HPDE6-E6E7 (cell line): ENCODE measurements around the gene VPS37D.
"Not testable (repeated sequence)": the region's sequence is repeated elsewhere in the genome, so short reads cannot be mapped to it uniquely, and the experiment has no call there.

Source experiments
- DNase-seq: peaks from one replicate; pipeline ENCODE4 v3.0.0; 2011; ENCODE audit warnings: missing footprints; ENCODE audit errors: extremely low spot score

VPS37D gene

DNA sequence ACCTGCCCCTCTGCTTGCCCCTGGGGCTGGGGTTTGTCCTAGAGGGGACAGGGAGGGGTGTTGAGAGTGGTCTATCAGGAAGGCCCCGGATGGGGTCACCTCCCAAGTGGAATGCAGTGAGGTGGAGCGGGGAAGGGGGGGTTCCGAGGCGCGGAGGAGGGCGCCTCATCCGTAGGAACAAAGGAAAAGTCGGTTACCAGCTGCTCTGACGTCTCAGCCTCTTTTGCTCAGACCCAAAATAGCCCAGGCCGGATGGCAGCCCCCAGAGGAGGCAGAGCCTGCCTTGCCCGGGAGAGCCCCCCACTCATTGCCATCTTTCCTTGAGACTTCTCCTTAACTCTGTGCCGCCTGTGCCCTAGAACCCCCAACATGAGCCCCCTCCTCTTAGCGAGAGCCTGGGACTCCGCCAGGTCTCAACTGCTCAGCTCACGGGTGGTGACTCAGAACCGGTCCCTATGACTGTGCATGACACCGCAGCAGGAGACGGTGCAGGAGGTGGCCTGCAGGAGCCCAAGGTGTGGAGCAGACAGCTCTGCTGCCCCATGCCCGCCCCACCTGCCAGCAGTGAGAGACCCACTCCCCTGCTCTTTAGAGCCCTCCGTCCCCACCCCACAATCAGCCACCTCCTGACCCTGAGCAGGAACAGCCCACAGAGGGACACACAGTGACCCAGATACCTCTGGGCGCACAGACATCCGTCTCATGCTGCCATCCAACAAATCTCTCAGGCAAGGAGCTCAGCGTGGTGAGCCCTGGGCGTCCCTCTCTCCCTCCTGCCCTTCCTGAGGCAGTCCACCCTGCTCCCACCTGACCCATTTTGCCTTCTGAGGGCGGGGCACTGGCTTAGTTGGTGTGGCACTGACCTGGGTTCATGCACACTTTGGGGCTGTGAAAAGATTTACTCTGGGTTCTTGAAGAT is 38.8 kb downstream of the VPS37D start:
- peak; percentile 69 for DNase-seq

DNA sequence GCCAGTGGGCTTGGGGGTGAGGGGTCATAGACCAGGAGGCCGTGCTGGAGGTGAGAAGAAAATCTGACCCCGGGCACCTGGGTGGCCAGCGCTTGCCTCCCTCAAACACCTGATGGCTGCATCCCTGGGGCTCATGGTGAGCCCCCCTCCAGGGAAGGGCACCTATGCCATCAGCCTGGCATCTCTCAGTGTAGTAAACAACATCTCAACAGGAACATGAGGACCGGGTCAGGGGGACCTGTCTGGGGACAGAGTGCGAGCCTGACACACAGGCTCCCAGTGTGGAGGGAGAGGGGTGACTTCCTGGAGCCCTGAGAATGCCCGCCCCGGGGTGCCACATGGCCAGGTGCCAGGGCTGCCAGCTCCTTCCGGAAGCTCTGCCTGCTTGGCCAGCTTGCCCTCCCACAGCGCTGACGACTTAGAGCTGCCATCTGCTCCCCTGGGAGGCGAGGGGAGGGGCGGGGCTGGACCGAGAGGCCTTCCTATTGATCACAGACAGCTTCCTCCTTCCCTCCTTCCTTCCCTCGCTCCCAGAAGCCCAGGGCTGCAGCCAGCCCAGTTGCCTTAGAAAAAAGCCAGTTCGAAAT is 39.5 kb downstream of the VPS37D start:
- peak; percentile 38 for DNase-seq

DNA sequence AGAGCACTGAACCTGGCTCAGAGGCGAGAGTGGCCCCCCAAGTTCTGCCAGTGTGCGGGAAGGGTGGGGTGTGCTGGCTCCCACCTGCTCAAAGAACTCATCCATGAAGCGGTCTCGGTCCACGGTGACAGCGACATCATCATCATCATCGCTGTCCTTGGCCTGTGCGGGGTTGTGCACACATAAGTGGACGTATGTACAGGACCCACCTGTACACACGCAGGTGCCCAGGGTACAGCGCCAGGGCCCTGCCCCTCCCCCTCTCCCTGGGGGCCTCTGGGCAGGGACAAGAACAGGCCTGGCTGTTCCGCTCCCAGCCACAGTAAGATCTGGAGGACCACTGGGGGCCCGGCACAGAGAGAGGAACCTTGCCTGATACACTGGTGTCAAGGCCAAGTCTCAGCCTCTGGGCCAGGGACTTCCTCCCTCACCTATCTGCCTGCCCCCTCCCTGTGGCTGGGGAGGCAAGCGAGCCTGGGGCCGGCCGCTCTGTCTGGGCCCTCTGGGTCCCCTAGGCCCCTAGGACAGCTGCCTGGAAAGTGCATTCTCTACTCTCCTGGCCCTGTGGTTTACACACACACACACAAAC is 41.4 kb downstream of the VPS37D start:
- DNase-seq: no peak

DNA sequence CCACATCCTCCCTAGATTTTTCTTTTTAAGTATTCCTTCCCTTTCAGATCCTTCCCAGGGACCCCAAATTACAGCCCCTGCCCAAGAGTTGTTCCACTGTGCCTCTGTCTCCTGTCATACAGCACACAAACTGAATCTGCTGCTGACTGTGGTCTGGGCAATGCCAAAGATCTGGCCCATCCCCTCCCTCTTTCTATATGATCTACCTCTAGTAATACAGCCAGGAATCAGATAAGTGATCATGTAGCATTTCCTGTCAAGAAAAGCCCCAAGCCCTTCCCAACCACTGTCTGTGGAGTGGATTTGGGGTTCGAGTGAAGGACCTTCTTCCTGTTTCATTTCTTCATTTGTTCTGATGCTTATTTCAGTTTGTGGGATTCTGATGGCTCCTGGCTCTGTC is 45.1 kb downstream of the VPS37D start:
- no peak for DNase-seq

DNA sequence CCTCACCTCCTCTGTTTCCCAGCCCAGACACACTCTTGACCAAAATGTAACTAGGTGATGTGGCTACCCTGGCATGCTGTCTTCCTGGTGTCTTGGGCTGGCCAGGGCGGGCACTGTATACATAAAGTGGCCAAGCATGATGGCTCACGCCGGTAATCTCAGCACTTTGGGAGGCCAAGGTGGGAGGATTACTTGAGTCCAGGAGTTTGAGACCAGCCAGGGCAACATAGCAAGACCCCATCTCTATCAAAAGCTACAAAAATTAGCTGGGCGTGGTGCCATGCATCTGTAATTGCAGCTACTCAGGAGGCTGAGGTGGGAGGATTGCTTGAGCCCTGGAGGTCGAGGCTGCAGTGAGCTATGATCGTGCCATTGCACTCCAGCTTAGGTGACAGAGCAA is 45.7 kb downstream of the VPS37D start:
- not testable (repeated sequence) for DNase-seq

DNA sequence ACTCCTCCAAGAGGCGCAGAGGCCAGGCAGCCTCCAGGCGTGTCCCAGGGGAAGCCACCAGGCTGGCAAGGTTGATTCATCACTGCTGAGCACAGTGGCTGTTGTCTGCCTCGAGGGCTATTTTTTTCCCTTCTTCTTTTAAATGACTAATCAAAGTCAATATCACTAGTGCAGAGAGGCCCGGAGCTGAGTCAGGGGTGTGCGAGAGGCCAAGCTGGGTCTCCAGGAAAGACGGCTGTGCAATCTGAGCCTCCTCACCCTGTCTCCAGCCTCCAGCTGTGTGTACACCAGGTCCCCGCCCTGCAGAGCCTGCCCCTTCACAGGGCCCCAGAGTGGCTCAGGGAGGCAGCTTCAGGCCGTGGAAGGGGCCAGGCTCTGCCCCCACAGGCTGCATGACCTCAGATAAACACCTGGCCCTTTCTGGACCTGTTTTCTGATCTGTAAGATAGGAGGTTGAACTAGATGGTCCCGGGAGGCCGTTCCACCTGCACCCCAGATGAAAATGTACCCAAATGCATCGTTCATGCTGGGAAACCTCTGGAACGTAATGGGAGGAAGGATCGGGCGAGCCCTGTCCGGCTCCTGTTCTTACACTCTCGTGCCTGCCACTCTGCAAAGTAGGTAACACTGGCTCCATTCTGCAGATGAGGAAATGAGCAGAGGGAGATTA is 48.2 kb downstream of the VPS37D start:
- peak; percentile 100 for DNase-seq

DNA sequence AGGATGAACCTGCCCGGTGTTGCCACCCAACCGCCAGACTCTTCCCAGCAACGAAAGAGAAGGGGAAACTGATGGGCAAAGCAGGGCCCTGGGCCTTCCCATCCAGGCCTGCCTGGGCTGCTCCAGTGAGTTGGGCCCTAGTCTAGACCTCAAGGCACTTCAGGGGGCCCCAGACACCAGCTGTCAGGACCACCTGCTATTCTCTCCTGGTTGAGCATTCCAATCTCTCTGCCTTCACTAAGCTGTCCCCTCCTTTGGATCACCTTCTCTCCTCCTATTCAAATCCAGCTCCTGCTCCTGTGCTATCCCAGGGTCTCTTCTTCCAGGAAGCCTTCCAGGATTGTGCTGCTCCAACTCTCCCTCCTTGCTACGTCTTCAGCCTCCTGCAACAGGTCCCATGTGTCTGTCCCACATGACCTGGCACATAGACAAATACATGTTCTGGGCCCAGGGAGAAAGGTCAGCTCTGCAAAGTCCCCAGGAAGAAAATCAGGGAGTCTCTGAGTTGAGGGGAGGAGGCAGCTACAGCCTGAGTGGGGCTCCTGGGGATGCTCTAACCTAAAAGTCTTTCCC is 48.8 kb downstream of the VPS37D start:
- no peak for DNase-seq

DNA sequence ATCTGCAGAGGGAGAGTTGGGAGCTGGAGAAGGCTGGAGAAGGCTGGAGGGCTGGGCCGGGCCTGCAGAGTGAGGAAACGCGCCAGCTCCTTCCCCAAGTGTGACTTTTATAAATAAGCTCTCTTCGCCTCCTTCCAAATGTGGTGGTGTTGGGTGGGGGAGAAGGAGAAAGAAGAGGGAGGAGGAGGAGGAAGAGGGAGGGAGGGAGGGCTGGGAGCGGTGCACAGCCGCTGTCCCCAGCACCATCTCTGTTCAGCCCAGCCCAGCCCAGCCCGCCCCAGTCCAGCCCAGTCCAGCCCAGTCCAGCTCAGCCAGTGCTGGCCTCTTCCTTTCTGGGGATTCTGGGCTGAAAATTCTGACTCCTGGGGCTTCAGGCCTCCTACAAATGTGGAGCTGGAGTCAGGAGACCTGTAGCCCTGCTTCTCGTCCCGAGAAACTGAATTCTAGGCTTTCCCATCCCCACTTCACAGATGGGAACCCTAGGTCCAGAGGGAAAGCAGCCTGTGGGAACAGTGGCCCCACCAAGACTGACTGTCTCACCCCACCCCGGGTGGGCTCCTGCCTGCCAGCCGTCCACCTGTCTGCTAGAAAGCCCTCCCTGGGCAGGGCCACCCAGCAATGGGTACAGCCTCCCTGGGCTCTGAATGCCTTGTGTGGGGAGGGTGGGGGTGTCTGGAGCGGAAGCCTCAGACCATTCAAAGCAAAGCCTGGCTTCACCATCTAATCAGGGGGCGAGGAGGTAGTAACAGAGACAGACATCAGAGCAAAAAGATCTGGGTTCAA is 49.6 kb downstream of the VPS37D start:
- no peak for DNase-seq

DNA sequence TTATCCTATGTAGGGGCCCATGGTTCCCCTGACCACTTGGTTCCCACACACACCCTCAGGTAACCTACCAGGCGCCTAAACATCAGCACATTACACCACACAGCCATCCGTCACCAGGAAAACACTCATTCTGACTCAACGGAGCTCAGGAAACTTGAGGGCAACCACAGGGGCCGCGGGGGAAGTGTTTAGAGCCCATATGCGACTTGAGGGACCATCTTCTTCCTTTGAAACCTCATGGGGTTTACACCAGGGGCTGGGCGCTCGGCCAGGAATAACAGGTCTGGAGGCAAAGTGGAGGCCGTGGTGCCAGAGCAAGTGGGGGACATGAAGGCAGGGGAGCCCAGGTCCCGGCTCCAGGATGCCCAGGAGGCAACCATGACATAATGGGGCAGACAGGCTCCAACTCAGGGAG is 50.4 kb downstream of the VPS37D start:
- DNase-seq: peak; percentile 84

DNA sequence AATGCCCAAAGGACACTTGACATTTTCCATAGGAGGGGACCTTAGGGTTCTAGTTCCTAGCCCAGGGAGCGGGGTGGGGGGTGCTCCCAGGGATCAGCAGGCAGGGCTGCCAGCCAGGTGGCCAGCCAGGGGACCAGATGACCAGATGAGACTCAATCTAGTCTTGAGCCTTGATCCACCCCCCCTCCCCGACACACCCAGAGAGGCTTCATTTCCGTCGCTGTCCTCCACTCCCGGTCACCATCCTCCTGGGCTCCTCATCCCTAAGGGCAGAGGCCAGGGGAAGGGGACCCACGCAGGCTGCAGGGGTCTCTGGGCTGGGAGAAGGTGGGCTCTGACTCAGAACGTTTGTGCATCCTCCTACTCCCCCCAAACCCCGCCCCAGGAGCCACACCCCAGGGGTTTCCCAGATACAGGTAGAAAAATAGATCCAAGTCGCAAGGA is 50.8 kb downstream of the VPS37D start:
- DNase-seq: no peak

DNA sequence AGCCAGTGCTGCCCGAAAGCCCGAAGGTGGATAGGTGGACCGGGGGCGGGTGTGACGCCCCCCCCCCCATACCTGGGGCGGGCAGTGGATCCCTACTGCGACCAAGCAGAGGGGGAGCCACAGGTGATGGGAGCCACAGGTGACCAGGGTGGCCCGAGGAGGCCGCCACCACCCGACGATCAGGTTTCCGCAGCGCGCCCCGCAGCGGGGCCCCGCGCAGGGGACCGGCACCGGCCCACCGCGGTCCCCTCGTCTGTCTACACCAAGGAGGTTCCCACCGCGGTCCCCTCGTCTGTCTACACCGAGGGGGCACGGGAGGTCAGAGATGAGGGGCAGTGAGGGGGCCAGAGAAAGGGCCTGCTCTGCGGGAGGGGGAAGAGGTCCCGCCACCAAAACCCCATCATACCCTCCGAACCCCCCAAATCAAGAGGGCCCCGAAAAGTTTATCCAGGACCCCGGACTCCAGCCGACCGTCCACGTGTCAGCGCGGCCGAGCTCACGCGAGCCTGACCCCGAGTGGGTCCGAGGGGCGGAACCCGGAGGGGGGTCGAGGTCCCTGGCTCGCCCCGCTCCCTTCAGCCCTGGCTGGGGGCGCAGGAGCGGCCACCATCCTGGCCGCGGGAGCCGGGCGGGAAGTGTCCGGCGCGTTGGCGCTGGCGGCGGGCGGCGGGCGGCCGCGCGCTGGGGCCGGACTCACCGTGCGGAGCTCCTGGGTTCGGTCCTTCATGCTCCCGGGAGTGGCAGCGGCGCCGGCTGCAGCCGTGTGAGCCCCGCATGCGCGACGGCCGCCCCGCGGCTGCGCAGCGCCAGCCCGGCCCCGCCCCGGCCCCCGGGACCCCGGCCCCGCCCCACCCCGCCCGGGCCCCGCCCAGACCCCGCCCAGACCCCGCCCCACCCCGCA is 51.5 kb downstream of the VPS37D start, which contains the start of gene STX1A:
Gene STX1A (minus strand): TSS at position 765 of the 901 bp plus-strand sequence. CDS start 38 bp downstream, at position 727.
- DNase-seq: peak; percentile 74

DNA sequence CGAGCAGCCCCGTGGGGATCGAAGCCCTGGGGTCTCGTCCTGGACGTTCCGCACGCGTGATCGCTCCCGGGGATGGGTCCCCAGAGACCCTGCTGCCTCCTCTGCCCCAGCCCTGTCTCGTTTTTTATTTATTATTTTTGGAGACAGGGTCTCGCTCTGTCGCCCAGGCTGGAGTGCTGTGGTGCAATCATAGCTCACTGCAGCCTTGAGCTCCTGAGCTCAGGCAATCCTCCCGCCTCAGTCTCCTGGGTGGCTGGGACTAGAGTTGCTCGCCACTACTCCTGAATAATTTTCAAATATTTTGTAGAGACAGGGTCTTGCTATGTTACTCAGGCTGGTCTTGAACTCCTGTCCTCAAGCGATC is 52.2 kb downstream of the VPS37D start:
- no peak for DNase-seq

DNA sequence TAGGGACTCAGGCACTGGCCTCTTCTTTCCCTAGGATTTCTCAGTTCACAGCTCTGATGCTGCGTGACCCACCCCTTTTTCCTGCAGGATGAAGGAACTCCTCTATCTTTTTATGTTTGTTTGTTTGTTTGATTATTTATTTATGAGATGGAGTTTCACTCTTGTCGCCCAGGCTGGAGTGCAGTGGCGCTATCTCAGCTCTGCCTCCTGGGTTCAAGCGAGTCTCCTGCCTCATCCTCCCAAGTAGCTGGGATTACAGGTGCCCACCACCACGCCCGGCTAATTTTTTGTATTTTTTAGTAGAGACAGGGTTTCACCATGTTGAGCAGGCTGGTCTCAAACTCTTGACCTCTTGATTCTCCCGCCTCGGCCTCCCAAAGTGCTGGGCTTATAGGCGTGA is 52.8 kb downstream of the VPS37D start:
- not testable (repeated sequence) for DNase-seq

DNA sequence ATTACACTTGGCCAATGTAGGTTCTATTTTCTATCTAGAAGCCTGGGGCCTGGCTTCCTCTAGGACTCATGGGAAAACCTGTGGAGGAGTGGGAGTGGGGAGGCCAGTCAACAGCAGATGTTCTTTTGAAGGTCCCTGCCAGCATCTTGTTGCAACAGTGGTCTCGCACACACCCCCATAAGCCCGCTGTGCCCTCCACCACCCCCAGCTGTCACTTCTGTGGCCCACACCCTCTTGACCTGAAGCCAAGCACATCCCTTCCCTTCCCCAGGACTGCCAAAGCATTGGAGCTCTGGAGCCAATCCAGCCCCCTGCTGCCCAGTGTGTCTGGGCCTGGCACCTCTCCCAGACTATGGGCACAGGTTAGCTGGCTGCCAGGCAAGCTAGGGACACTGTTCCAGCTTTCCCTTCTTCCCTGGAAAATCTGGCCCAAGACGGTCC is 53.8 kb downstream of the VPS37D start:
- DNase-seq: no peak
